Activated CD4-positive, alpha-beta T cell treated with anti-CD3 and anti-CD28 coated beads for 4 hours (primary cell): ENCODE data around the gene ADARB1.

Source experiments
- DNase-seq, 2 donors: peaks; one replicate each; pipeline ENCODE4 v3.0.0-alpha.2; 2020

ADARB1 gene

DNA sequence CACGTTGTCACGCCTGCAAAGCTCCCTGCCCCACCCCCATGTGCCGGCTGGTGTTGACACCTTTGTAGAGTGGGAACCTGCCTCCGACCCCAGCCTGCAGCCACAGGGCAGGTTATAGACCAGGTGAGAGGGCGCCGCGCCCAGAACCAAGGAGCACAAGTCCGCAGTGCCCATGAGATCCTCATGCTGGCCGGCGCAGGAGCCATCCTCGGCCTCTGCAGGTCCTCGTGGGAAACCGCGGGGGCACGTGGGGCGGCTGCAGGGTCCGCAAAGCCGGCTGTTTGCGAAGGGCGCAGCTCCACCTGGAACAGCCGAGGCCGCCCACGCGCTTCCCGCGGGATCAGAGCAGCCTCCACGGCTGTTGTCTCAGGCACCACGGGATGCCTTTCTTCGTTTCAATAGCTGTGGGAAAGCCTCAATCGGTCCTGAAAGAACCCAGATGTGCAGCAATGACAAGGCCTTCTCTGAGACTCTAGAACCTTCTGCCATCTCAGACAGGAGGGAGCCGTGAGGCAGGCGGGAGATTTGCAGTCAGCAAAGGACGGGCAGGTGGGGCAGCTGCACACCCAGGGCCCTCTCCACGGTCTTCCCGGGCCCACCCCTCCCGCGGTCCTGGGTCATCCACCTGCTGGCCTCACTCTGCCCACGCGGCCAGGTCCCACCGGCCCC is 183.4 kb downstream of the ADARB1 start:
- no peak for DNase-seq

DNA sequence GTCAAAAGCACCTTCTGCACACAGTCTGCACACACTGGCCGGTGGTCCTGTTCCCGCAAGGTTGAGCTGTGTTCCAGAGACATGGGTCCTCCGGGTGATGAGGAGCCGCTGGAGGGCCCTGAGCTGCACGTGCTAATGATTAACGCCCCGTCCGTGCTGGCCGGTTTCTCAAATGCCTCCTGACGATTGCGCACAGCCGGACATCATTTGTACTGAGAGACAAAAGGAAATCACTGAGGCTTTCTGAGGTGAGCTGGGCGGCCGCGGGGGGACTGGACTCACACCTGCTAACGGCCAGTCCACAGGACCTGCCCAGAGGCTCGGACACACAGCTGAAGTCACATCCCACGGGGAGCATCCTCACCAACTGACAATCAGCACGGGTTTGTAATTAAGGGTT is 184.1 kb downstream of the ADARB1 start:
- DNase-seq = no peak

DNA sequence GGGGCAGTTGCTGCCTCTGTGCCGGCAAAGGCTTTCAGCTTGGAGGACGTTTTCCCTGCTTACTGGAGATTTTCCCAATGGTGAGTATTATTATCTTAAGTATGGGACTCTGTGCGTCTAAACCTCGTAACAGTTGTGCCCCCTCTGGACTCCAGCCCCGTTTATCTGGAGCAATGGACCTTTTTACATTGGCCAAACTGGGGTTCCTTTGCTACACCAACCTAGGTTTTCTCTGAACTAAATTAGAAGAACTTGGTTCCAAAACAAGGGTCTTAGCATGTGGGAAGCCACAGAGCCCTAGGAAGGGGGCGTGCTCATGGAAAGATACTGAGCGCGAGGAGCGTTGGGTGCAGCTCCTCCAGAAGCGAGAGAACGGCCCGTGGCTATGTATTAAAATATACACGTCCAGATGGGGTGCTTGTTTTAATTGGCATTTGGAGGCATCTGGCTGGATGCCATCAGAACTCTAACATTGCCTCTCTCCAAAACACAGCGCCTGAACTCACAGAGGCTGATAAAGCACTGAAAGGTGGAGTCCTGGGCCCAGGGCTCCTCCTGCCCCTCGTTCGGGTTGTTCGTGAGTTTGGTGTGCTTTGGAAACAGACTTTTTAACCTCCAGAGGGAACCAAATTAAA is 184.9 kb downstream of the ADARB1 start:
- no peak for DNase-seq

DNA sequence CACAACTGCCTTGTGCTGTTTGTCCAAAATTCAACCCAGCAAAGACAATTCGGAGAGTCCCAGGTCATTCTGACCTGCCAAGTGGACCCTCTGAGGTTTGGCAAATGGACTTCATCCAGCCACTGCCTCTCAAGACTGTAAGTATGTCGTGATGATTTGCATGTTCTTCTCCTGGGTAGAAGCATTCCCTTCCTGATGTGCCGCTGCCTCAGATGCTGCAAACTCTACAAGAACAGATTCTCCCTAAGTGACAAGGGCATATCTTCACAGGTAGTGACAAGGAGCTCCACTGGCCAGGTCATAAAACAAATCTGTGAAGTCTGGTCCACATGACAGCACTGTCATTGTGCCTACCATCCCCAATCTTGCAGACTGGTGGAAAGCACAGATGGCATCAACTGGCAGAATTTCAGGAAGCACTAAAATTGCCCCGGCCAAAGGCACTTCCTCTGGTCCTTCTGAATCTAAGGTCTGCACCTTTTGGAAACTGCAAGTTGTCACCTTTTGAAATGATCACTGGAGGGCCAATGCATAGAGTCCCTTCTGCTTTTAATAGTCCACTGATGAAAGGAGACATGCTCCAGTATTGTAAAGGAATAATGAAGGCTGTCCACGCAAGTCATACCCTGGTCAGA is 185.9 kb downstream of the ADARB1 start:
- no peak for DNase-seq

DNA sequence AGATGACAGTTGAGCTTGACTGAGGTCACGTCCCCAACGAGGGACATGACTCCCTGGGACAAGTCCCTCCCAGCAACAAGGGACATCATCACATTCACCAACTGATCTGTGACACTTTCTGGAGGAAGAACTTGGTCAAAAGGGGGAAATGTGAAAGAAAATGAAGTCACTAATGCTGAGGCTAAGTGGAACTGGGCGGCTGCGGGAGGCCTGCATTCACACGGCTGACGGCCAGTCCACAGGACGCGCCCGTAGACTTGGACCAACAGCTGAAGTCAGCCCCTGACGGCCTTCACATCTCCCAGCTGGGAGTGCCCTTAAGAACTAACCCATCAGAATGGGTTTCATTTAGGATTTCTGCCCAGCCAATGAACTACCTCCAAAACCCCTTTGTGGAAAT is 186.7 kb downstream of the ADARB1 start:
- no peak for DNase-seq

DNA sequence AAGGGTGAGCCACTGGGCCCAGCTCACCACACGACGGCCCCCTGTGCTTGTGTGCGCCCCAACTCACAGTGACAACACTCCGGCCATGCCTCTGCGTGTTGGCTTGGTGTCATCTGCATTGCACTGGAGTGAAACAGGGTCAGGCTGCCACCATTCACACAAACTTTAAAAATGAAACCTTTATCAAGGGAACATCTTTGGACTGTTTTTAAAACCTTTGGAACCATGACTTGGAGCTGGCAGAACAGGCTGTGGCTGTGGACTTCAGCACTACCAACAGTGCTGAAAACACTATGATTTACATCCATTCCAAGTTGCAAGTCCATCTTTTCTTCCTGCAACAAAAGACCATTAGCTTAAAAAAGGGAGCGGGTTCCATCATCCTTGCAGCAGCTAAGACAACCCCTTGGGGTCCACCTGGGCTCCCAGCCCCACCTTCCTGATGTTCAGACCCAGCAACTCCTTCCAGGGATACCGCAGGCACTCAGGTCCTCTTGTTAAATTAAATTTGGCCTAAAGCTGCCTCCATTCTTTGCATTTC is 187.7 kb downstream of the ADARB1 start:
- DNase-seq = no peak

DNA sequence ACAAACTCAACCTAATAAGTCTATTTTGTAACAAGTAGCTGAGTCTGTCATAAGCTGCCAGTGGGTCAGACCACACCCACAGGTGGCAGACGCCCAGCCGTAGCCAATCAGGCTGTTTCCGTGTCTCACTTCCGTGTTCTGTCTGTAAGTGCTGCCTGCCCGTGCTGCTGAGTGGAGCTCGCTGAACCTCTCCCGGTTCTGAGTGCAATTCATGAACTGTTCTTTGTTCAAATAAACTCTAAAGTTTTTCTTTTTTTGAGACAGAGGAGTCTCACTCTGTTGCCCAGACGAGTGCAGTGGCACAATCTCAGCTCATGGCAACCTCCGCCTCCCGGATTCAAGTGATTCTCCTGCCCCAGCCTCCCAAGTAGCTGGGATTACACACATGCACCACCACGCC is 188.2 kb downstream of the ADARB1 start:
- no peak for DNase-seq

DNA sequence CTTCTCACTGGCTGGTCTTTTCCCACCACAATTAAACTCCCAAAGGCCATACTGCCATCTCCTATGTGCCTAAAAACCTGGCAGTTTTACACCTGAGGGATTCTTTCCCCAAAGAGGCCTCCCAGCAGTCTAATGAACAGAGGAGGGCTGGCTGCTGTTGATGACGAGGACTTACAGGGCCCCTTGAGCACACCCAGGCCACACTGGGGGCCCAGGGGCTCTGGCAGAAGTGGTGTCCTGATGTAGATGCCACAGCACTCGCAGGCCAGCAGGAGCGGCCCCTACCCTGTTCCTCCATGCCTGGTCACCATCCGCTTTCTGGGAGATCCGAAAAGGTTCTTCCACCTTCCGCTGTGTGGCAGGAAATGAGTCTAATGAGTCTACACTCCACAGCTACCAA is 189.2 kb downstream of the ADARB1 start:
- no peak for DNase-seq

DNA sequence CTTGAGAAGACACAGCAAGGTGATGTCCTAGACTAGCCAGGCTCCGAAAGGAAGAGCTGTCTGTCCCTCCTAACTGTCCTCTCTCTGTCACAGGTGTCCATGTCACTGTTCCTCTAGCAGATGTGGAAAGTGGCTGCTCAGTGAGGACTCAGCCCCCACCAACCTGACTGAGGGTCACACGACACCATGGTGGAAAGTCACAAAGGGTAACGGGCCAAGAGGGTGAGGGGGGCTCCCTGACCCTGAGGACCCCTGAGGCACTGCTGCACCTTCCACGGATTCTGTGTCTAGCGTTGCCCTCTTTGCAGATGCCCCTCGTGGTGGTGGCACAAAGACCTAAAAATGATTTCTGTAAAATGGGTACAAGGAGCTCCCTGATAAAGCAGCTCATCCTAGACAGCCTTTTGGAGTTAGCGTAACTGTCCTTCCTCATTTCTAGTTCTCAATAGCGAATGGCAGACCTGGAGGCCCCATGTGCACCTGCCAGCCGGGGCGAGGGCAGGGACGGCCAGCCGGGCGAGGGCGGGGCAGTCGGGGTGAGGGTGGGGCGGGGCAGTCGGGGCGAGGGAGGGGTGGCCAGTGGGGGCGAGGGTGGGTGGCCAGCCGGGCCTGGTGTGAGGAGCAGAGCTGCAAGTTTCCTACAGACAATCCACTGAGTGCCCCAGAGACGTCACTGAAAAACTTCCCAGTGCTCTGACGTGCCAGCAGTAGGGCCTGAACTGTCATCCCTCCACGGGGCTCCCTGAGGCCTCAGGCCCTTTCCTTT is 189.9 kb downstream of the ADARB1 start:
- DNase-seq = no peak

DNA sequence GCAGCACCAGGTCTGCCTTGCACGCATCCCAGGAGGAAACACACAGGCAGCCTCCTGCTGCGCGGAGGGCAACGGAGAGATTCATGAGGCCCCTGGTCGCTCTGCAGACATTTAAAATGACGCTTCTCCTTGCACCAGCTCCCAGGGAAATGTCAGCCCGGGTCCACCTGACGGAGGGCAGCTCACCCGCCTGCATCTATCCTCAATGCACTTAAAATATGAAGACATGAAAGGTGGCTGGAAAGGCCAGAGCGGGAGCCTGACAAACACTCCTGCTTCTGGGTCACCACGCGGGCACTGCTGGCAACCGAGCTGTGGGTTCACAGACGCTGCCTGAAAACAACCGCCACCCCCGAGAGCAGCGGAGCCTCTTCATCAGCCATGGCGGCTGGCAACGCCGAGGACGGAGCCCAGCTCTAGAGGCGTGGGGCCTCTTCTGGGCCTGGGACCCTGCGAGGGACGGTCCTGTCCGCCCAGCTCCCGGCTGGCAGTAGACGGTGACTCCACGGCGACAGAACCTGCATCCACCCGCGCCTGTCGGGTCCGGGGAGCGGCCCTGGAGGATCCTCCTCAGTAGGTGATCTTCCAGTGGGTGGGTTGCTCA is 190.6 kb downstream of the ADARB1 start:
- no peak for DNase-seq

DNA sequence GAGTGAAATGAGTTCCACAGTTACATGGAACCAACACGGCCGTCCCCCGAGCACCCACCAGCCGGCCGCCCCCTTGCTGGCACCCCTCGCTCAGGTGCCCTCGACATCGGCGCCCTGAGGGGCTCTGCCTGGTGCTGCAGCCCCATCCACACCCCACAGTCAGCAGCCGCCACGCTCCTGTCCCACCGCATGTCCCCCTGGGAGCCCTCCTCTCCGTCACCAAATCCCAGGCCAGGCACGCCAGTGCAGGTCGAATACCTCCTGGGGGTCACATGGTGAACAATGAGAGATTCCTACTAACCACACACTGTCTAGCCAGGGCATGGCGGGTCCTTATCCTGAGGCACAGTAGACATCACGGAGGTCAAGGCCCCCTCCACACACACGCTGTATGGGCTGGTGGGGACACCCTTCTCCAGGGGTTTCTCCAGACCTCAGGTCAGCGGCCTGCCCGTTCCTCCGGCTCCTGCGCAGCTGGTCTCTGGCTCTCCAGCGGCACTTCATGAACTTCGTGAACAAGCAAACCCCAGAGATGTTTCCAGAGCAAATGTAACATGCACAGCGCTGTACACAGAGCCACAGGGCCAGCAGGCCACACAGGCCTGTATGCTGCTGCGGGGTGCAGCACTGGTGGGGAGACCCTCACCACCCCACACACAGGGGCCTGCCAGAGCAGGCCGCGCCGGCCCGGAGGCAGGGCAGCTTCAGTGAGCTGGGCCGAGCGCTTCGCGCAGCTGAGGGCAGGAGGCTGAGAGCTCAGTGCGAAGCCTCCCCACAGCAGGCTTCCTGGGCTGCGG is 191.5 kb downstream of the ADARB1 start:
- DNase-seq = no peak

DNA sequence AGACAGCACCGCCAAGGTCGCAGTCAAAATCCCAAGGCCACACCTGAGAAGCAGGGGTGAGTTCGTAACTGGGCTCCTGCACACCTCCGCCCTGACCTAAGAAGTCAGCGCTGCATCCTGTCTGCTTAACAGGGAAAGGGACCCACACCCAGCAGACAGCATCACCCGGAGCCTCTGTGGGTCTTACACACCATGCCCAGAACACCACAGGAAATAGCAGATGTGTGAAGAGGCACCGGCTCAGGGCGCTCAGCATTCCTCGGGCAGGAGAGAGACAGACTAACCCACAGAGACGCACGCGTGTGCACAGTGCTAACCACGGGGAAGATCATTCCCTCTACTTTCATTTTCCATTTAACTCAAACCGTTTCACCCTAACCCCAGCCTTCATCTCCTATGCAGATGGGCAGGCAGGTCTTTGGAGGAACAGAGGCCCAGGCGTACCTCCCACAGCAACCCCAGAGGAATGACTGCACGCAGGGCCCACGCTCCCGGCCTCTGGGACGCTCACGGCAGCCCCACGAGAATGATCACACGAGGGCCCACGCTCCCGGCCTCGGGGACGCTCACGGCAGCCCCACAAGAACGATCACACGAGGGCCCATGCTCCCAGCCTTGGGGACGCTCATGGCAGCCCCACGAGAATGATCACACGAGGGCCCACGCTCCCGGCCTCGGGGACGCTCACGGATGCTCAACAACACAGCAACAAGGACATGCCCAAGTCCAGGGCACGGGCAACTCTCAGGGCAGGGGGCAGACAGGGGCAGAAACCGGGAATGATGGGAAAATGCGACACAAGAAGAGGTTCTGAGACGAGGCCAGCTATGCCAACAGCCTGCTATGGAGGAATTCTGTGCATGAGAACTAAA is 192.4 kb downstream of the ADARB1 start:
- DNase-seq = peak; percentile 9 to 32

DNA sequence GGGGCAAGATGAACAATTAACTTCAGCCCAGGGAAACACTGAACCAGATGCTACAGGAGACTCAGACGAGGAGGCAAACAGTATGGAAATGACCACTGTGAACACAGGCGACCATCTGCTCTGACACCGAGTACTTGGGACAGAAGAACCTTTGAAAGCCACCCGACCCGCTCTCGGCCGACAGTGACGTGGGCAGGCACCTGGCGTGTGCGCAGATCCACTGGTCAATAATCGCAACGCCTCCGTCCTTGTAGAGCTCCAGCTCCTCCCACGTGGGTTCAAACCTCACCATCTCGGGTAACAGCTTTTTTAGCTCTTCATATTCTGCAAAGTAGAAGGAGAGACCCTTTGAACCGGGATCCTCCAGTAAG is 193.0 kb downstream of the ADARB1 start:
- no peak for DNase-seq

DNA sequence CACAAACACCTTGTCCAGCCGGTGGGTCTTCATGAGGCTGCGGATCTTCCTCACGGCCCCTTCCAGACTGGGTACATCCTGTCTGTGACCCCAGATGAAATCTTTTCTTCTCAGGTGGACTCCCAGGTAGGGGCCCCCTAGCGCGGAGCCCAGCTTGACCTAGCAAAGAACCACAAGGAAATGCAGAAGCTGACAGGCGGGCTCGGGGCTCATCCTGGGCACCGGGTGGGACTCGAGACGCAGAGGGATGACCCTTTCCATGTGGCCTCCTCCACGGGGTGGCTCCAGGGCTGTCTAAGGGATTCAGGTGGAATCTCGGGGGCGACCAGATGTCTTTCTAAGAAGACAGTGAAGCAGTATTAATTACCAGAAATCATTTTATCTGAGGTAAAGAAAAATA is 195.5 kb downstream of the ADARB1 start:
- DNase-seq = no peak

DNA sequence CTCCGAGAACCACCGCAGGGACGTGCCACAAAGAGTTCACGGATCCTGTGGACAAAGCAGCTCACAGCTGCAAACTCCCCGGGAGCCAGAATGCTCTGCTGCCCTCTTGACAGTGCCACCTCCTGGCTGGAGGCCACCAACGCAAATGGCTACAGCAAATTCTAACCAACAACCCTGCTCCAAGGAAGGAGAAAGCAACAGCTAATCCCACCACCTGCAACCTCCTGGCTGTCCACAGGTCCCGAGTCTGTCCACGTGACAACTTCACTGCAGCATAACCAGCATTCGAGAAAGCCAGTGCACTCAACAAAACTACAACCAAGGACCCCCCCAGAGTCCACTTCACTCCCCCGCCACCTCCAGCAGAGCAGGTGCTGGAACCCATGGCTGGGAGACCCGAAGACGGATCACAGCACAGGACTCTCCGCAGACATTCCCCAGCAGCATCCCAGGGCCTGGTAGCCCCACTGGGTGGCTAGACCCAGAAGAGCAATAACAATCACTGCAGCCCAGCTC is 196.0 kb downstream of the ADARB1 start:
- no peak for DNase-seq
